GM19455 (cell line): ENCODE measurements around the gene NEURL1B.
"Not testable (repeated sequence)": the region's sequence is repeated elsewhere in the genome, so short reads cannot be mapped to it uniquely, and the experiment has no call there.

Experiments
- ATAC-seq: cut with Tn5 transposase; IDR thresholded peaks from one replicate; pipeline ENCODE4 v1.9.1; 2021; ENCODE audit not compliant: unreplicated experiment

Gene NEURL1B

GRCh38 chr5:172670444-172670843 is 29.4 kb downstream of the NEURL1B start:
- ATAC-seq: no peak

- no peak for ATAC-seq
Measured at GRCh38 chr5:172671091-172671490, 30.0 kb downstream of the NEURL1B start.

GRCh38 chr5:172672681-172673080 is 31.6 kb downstream of the NEURL1B start:
- no peak for ATAC-seq

GRCh38 chr5:172674155-172674554 is 33.1 kb downstream of the NEURL1B start:
- ATAC-seq: no peak

GRCh38 chr5:172676914-172677475 is 35.9 kb downstream of the NEURL1B start:
- ATAC-seq: no peak

- ATAC-seq: not testable (repeated sequence)
Measured at GRCh38 chr5:172678362-172678874, 37.4 kb downstream of the NEURL1B start.

- ATAC-seq: no peak
Measured at GRCh38 chr5:172678902-172679301, 37.8 kb downstream of the NEURL1B start.

GRCh38 chr5:172679628-172680212 is 38.7 kb downstream of the NEURL1B start:
- ATAC-seq: no peak

- no peak for ATAC-seq
Measured at GRCh38 chr5:172680921-172681320, 39.9 kb downstream of the NEURL1B start.

- ATAC-seq: no peak
Measured at GRCh38 chr5:172681421-172681820, 40.4 kb downstream of the NEURL1B start.

GRCh38 chr5:172683264-172683644 is 42.2 kb downstream of the NEURL1B start:
- ATAC-seq: no peak

GRCh38 chr5:172683645-172684471 is 42.8 kb downstream of the NEURL1B start:
- no peak for ATAC-seq

GRCh38 chr5:172685091-172685490 is 44.0 kb downstream of the NEURL1B start:
- no peak for ATAC-seq

GRCh38 chr5:172686111-172686510 is 45.0 kb downstream of the NEURL1B start:
- no peak for ATAC-seq

GRCh38 chr5:172686539-172687390 is 45.7 kb downstream of the NEURL1B start:
- ATAC-seq: no peak

- no peak for ATAC-seq
Measured at GRCh38 chr5:172687940-172688339, 46.9 kb downstream of the NEURL1B start.

- no peak for ATAC-seq
Measured at GRCh38 chr5:172688349-172689217, 47.5 kb downstream of the NEURL1B start.

- ATAC-seq: no peak
Measured at GRCh38 chr5:172689218-172689572, 48.1 kb downstream of the NEURL1B start.

GRCh38 chr5:172689801-172690200 is 48.7 kb downstream of the NEURL1B start:
- ATAC-seq: no peak
